Measurements from ENCODE around the gene KIF2C.
A peak's percentile ranks its signal among the peaks of the same experiment; 100 is the strongest.
"Not testable (repeated sequence)": the region's sequence is repeated elsewhere in the genome, so short reads cannot be mapped to it uniquely, and the experiment has no call there.

KIF2C gene

GRCh38 chr1:44776730-44777068 is 37.1 kb downstream of the KIF2C start:
- no peak for DNase-seq

GRCh38 chr1:44777547-44777946 is 37.9 kb downstream of the KIF2C start:
- DNase-seq: no peak

GRCh38 chr1:44777969-44778635 is 38.5 kb downstream of the KIF2C start:
- DNase-seq: no peak

DNA sequence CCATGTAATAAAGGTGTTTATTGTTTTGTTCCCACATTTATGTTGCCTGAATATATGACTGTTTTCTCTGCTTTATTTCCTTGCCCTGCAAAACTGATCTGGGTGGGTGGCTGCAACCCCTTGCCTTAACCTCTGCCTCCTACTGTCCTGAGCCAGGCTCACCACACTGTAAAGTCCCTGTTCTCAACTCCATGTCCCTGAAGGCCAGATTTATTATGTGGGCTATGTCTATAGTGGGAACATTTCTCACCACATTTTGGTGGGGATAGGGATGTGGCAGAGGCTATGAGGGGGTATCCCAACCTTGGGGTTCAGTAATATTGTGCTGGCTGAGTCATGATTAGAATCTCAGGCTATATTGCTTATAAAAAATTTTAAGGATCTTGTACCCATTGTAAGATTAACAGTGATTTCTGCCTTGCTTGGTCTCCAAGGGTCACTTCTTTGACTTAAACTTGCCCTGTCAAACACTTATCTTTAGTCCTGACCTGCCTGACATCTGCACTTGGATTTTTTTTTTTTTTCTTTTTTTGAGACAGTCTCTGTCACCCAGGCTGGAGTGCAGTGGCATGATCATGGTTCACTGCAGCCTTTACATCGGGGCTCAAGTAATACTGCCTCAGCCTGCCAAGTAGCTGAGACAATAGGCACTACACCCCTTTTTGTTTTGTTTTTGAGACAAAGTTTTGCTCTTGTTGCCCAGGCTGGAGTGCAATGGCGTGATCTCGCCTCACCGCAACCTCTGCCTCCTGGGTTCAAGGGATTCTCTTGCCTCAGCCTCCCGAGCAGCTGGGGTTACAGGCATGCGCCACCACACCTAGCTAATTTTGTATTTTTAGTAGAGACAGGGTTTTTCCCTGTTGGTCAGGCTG is 39.3 kb downstream of the KIF2C start:
- DNase-seq: no peak

DNA sequence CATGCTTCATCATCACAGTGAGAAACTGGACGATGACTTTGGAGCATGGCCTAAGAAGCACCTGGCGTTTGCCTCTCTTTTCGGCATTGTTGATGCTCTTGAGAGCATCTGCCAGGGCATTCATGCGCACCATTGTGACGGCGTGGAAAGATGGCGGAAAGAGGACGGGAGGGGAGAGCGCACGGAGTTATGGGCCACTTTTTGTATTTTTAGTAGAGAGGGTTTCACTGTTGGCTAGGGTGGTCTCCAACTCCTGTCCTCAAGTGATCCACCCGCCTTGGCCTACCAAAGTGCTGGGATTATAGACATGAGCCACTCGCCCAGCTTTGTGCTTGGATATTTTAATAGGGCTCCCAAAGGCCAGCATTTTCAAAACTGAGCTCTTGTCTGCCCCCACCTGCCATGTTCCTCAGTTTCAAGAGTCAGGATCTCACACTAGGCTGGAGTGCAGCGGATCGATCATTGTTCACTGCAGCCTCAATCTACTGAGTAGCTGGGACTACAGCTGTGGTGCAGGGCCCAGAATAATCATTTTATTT is 41.0 kb downstream of the KIF2C start:
- DNase-seq: no peak

GRCh38 chr1:44783697-44784093 is 44.1 kb downstream of the KIF2C start:
- DNase-seq: no peak

GRCh38 chr1:44784094-44785028 is 44.7 kb downstream of the KIF2C start:
- DNase-seq: peak in 1 of 2 donors; percentile 41

DNA sequence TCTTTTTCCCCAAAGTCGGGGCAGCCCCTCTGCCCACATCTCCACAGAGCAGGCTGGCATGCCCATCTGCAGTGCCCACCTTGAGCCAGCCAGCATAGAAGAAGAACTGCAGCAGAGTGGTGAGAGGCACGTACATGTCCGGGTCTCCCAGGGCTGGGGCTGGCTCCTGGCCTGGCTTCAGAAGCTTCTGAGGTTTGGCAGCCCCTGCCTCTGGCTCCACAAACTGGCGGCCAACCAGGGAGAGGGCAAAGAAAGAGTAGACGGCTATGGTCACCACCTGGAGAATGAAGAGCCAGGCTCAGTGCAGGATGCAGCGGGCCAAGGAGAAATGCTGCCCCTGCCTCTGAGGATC is 45.4 kb downstream of the KIF2C start:
- DNase-seq: no peak

- no peak for DNase-seq
Observed at GRCh38 chr1:44785501-44786137, 46.0 kb downstream of the KIF2C start.

DNA sequence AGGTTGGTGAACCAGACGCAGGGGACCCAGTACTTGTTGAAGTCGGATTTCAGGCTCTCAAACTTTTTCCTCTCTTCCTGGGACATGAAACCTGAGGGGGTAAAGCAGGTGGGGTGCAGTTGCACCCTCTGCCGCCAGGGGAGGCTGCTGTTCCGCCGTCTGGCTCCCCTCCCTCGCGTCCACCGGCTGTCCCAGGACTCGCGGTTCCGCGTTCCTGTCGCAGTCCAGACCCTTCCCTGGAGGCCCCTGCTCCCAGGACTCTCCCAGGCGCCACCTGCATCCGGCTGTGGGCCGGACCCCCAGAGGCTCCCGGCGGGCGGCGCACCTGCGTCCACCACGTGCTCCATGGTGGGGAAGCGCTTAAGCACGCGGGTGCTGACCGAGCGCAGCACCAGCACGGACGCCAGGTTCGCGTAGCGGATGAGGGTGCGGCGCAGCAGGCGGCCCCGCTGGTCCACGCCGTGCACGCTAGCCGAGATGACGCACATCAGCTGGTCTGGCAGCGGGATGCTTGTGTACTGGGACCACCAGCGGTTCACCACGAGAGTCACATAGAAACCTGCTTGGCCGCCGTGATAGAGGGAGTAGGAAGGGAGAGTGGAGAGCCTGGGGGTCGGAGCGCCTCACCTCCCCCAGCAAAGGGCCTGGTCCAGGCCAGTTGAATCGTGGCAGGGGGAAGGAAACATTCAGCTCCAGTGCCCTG is 46.7 kb downstream of the KIF2C start:
- DNase-seq: peak; percentile 78 to 82

- DNase-seq: no peak
Observed at GRCh38 chr1:44786841-44787426, 47.3 kb downstream of the KIF2C start.

- no peak for DNase-seq
Observed at GRCh38 chr1:44787506-44787905, 47.9 kb downstream of the KIF2C start.

GRCh38 chr1:44788120-44788860 is 48.7 kb downstream of the KIF2C start, which contains the start of gene BEST4:
BEST4 (minus strand) TSS chr1:44788170; CDS start chr1:44787705, 465 bp downstream.
- no peak for DNase-seq

DNA sequence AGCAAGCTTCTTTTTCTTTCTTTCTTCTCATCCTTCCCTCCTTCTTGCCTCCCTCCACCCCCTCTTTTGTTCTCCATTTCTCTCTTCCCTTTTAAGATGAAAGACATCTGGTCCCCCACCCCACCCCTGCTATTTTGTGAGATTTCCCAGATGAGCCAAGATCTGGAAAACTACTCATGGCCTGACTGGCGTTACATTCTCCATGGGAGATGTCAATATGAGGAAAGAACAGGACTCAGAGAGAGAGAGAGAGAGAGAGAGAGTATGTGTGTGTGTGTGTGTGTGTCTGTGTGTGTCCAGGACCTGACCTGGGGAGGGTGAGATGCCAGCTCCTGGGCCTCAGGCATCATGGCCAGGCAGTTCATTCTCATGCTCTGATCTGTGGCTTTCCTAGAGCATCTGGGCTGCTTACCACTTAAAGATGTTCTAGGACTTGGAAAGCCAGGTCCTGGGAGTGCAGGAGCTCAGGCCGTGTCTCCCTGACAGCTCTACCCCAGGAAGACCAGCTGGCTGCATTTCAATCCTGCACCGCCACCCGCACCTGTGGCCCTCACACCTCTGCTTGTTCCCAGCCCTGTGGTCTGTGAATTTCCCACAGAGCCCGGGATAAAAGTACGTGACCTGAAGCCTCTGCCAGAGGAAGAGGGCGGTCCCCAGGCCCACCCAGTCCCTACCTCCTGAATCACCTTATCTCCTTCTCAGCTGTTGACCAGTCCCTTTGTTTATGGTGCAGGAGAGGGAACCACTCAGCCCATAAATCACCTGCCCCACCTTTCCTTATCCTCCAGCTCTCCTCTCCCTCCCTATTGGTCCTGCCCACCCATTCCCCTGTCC is 51.5 kb downstream of the KIF2C start:
- no peak for DNase-seq

- DNase-seq: no peak
Observed at GRCh38 chr1:44792736-44793502, 53.3 kb downstream of the KIF2C start.

DNA sequence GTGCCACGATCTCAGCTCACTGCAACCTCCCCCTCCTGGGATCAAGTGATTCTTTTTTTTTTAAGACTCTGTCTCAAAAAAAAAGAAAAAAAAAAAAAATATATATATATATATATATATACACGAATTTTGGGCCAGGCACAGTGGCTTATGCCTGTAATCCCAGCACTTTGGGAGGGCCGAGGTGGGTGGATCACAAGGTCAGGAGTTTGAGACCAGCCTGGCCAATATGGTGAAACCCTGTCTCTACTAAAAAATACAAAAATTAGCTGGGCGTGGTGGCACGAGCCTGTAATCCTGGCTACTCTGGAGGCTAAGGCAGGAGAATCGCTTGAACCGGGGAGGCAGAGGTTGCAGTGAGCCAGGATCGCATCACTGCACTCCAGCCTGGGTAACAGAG is 58.2 kb downstream of the KIF2C start:
- not testable (repeated sequence) for DNase-seq

- no peak for DNase-seq
Observed at GRCh38 chr1:44798481-44799365, 59.1 kb downstream of the KIF2C start.
